Measurements from ENCODE around the gene CDC20.
"Not testable (repeated sequence)": the region's sequence is repeated elsewhere in the genome, so short reads cannot be mapped to it uniquely, and the experiment has no call there.

Gene CDC20

GRCh38 chr1:43358121-43358745 is 548 bp upstream of the CDC20 start:
- no peak for DNase-seq (ENCODE audit: low read depth)

GRCh38 chr1:43359696-43360095 is 915 bp downstream of the CDC20 start:
- no peak for DNase-seq (ENCODE audit: low read depth)

- DNase-seq (ENCODE audit: low read depth), result no peak
Observed at GRCh38 chr1:43360616-43361015, 1.8 kb downstream of the CDC20 start.

- no peak for DNase-seq (ENCODE audit: low read depth)
Observed at GRCh38 chr1:43363283-43363934, 4.6 kb downstream of the CDC20 start.

DNA sequence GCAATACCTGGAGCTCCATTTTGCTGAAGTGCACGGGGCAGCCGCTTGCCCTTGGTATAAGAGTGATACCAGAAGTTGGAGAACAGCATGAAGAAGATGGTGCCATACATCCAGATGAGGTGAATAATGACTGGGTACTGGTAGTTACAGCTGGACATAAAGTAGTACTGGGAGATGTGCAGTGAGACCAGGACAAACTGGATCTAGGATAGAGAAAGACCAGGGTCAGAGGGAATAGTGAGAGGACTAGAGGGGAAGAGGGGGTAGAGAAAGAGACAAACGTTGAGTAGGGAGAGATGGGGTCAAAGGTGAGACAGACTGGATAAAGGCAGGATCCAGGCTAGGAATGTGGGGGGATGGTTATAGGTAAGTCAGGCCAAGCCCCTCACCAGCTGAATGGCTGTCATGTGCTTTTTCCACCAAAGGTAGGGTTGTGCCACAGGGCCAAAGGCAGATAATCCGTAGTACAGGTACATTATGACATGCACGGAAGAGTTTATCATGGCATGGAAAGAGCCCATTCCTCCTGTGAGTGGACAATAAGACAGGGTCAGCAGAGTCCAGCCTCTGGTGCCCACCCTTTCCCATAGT is 5.2 kb downstream of the CDC20 start:
- no peak for DNase-seq (ENCODE audit: low read depth)

DNA sequence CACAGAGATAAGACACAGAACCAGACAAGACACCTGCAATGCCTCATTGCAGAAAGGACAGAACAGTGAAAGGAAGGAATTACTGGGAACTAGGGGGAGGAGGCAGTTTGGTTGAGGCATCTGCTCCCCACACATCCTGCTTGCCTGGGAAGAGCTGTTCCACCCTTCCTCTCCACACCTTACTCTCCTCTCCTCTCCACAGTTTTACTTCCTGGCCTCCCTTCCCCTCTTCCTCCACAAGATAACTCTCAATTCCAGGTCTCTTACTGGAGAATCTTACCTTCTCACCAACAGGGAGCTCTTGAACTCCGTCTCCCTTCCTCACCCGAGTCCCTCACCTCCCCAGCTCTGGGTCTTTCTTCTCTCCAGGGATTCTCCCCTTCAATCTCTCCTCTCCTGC is 6.9 kb downstream of the CDC20 start:
- no peak for DNase-seq (ENCODE audit: low read depth)

GRCh38 chr1:43366179-43366578 is 7.4 kb downstream of the CDC20 start:
- DNase-seq (ENCODE audit: low read depth), result no peak

DNA sequence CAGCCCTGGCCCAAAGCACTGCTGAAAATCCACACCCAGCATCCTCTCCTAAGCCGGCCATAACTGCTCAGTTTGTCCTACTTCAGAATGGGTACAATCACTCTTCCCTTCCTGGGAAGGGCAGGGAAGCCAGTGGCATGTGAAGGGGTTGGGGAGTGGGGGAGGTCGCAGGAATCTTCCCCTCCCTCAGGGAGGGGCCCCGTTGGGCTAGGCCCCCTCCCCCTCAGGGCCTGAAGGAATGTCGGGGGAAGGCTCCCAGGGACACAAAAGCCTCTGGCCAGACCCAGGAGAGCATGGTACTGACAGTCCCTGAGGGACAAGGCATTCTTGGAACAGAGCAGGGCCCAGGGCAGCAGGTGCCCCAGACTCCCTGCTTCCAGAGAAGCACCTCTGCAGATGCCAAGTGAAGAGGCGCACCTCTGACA is 7.8 kb downstream of the CDC20 start:
- DNase-seq (ENCODE audit: low read depth), result no peak

GRCh38 chr1:43367026-43367903 is 8.5 kb downstream of the CDC20 start:
- DNase-seq (ENCODE audit: low read depth), result no peak

GRCh38 chr1:43367904-43368645 is 9.3 kb downstream of the CDC20 start, which contains the start of gene ELOVL1:
Gene ELOVL1, minus strand, starts transcription at chr1:43368011. Its CDS starts 2,402 bp downstream, at chr1:43365609.
- peak; percentile 81 for DNase-seq (ENCODE audit: low read depth)

DNA sequence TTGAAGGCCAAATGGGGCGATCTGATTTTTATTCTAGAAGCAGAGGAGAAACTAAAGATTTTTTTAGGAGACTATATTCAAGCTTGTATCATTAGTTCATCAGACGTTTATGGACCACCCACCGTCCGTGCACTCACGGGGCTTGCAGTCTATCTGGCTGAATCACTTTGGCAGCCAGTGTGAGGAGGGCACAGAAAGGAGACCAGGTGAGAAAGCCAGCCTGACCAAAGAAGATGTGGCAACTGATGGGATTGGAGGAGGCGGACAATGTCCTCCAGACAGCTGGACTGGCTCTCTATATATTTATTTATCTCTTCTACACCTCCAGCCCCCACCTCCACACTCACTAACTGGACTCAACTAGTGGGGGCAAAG is 9.9 kb downstream of the CDC20 start:
- no peak for DNase-seq (ENCODE audit: low read depth)

DNA sequence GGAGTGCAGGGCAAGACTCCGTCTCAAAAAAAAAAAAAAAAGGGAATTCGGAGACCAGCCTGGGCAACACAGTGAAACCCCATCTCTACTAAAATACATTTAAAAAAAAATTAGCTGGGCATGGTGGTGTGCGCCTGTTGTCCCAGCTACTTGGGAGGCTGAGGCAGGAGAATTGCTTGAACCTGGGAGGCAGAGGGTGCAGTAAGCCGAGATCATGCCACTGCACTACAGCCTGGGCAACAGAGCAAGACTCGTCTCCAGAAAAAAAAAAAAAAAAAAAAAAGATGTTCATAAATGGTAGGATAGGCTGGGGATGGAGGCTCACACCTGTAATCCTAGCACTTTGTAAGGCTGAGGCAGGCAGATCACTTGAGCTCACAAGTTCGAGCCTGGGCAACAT is 11.0 kb downstream of the CDC20 start:
- DNase-seq (ENCODE audit: low read depth), result not testable (repeated sequence)

- DNase-seq (ENCODE audit: low read depth), result no peak
Observed at GRCh38 chr1:43370564-43370963, 11.8 kb downstream of the CDC20 start.

GRCh38 chr1:43372172-43372571 is 13.4 kb downstream of the CDC20 start:
- DNase-seq (ENCODE audit: low read depth), result no peak

GRCh38 chr1:43373066-43373940 is 14.5 kb downstream of the CDC20 start:
- DNase-seq (ENCODE audit: low read depth), result no peak

- no peak for DNase-seq (ENCODE audit: low read depth)
Observed at GRCh38 chr1:43376723-43377235, 18.0 kb downstream of the CDC20 start.

GRCh38 chr1:43377831-43378230 is 19.1 kb downstream of the CDC20 start:
- DNase-seq (ENCODE audit: low read depth), result no peak

DNA sequence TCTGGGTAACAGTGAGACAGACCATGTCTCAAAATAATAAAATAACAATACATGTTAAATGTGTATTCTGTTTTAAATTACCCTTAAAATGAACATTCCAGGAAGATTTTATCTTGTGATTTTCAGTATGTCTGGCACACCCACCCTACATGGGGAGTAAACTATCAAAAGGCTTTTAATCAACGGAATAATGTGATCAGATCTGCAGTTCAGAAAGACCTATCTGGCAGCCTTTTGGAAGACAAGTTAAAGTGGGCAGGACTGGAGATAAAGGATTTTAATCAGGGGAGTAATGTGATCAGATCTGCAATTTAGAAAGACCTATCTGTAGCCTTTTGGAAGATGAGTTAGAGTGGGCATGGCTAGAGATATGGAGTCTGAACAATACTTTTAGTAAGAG is 20.7 kb downstream of the CDC20 start:
- no peak for DNase-seq (ENCODE audit: low read depth)

- no peak for DNase-seq (ENCODE audit: low read depth)
Observed at GRCh38 chr1:43381612-43382011, 22.8 kb downstream of the CDC20 start.

DNA sequence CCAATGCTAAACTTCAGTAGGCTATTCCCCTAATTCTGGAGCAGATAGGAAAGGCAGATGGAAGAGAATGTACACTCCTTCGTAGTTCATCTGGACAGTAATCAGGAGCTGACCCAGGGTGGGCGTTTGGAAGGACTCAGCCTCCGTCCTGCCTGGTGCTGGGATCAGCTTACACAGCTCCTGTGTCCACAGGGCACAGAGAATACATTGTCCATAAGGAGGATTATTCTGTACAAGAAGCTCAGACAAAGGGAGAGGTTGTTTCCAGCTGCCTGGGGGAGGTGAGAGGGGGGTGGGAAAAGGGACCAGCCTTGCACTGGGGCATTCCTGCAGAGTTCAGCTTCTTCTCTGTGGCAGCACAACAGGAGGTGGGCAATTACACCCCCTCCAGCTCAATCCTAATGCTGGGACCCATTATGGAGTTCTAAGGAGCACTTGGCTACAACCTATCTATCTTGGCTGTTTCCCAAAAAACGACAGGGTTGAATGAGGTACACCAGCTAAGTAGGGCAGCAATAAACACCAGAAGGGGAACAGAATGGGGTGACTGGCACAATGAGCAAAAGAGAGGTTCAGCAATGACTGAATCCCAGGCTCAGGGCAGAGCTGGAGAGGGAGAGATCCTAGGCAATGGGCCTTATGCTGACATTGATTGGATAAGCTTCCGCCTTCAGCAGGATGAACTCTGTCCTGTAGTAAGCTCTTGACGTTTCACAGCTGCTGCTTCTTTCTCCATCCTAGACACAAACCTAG is 23.4 kb downstream of the CDC20 start:
- no peak for DNase-seq (ENCODE audit: low read depth)
